HEK293 (cell line): ENCODE measurements around the gene CCDC116.

Experiments
- CTCF ChIP-seq: fragments of 450-650 bp; formaldehyde crosslinking; IDR thresholded peaks from 2 replicates; pipeline ENCODE4 v1.5.1; 2016; ENCODE audit warnings: missing biosample characterization, missing genetic modification characterization
- REST ChIP-seq: fragments of 450-650 bp; formaldehyde crosslinking; IDR thresholded peaks from 2 replicates; pipeline ENCODE4 v1.5.1; 2016; ENCODE audit warnings: missing biosample characterization, missing genetic modification characterization
- SP2 ChIP-seq: fragments of 450-650 bp; formaldehyde crosslinking; IDR thresholded peaks from 2 replicates; pipeline ENCODE4 v1.5.1; 2016; ENCODE audit warnings: missing biosample characterization, missing genetic modification characterization
- ZBTB49 ChIP-seq: fragments of 450-650 bp; formaldehyde crosslinking; IDR thresholded peaks from 2 replicates; pipeline ENCODE4 v1.5.1; 2016; ENCODE audit warnings: missing biosample characterization, missing genetic modification characterization, low read depth
- ZBTB7A ChIP-seq: fragments of 450-650 bp; formaldehyde crosslinking; IDR thresholded peaks from 2 replicates; pipeline ENCODE4 v1.5.1; 2016; ENCODE audit warnings: low read depth, missing biosample characterization, missing genetic modification characterization
- ZNF274 ChIP-seq, 2 experiments: fragments of 200-500 bp in 1 of 2; fragments of 450-650 bp in 1 of 2; sonication (Bioruptor generic) in 1 of 2; formaldehyde crosslinking in 1 of 2; IDR thresholded peaks; 2 replicates each; pipeline versions ENCODE4 v1.5.1 to v1.6.1; 2014 to 2016; ENCODE audit warnings: borderline replicate concordance in 1 of 2, inconsistent platforms in 1 of 2, low read length in 1 of 2, missing biosample characterization in 1 of 2, missing genetic modification characterization in 1 of 2
- ZNF621 ChIP-seq: fragments of 450-650 bp; formaldehyde crosslinking; IDR thresholded peaks from 2 replicates; pipeline ENCODE4 v1.5.1; 2017; ENCODE audit warnings: missing biosample characterization, missing genetic modification characterization

GRCh38 chr22:21628386-21629254 is 3.9 kb upstream of the CCDC116 start:
- TF ChIP-seq ZNF274 (IDR thresholded peaks at IDR 0.05; ENCODE audit: low read length) (no peak), ZNF274 (tag by site-specific recombination; IDR thresholded peaks at IDR 0.05; ENCODE audit: borderline replicate concordance) (no peak), SP2 (no peak), CTCF (tag by site-specific recombination) (no peak), ZBTB7A (0 out of 2 replicates have a peak, but pooled peaks have one; percentile 68), ZNF621 (no peak), REST (no peak), ZBTB49 (tag by site-specific recombination) (no peak)
